Upper lobe of left lung (tissue), 6 donors: Measurements from ENCODE around the gene WNT5B. TPM values are rescaled to one million over a fixed set of nuclear protein-coding genes. Genes with fewer than 3 reads are reported as not detected.
A peak's percentile ranks its signal among the peaks of the same experiment; 100 is the strongest.

ENCODE experiments used
- ATAC-seq, 2 donors: fragments of 200-7000 bp; cut with Tn5 transposase; one replicate each; pipeline ENCODE4 v1.9.1; 2022; ENCODE audit warnings: mild to moderate bottlenecking in 2 of 2, moderate library complexity in 2 of 2; ENCODE audit not compliant: low FRiP score in 2 of 2
- DNase-seq, 2 donors: peaks; one replicate each; pipeline ENCODE4 v3.0.0-alpha.2; 2019 to 2020
- H3K27ac ChIP-seq, 4 donors: fragments of 200-600 bp; sonication (generic); one replicate each; pipeline ENCODE4 v1.5.1; 2016 to 2019
- H3K27me3 ChIP-seq, 4 donors: fragments of 200-600 bp; sonication (generic); one replicate each; pipeline ENCODE4 v1.5.1; 2017 to 2019
- H3K36me3 ChIP-seq, 4 donors: fragments of 200-600 bp; sonication (generic); one replicate each; pipeline ENCODE4 v1.5.1; 2016 to 2019
- H3K4me1 ChIP-seq, 4 donors: fragments of 200-600 bp; sonication (generic); one replicate each; pipeline ENCODE4 v1.5.1; 2018 to 2019
- H3K4me3 ChIP-seq, 4 donors: fragments of 200-600 bp; sonication (generic); one replicate each; pipeline ENCODE4 v1.5.1; 2017 to 2019; ENCODE audit warnings: mild to moderate bottlenecking in 2 of 4, moderate library complexity in 1 of 4
- H3K9me3 ChIP-seq, 4 donors: fragments of 200-600 bp; sonication (generic); one replicate each; pipeline ENCODE4 v1.5.1; 2018 to 2019
- CTCF ChIP-seq, 6 experiments: fragments of 450-650 bp in 4 of 6; fragments of 200-600 bp in 2 of 6; sonication (generic) in 2 of 6; IDR thresholded peaks; one replicate each; pipeline ENCODE4 v1.5.1; 2016 to 2019; ENCODE audit warnings: antibody characterized with exemption in 6 of 6
- EP300 ChIP-seq, 4 donors: sonication (generic); formaldehyde crosslinking; IDR thresholded peaks; one replicate each; pipeline ENCODE4 v1.5.1; 2017; ENCODE audit warnings: antibody characterized with exemption in 4 of 4, control low read depth in 2 of 4
- POLR2A ChIP-seq, 4 donors: fragments of 450-650 bp; IDR thresholded peaks; one replicate each; pipeline ENCODE4 v1.5.1; 2016 to 2017; ENCODE audit warnings: antibody characterized with exemption in 4 of 4, mild to moderate bottlenecking in 2 of 4
- POLR2AphosphoS5 ChIP-seq, 2 donors: sonication (generic); formaldehyde crosslinking; IDR thresholded peaks; one replicate each; pipeline ENCODE4 v1.5.1; 2017; ENCODE audit warnings: antibody characterized with exemption in 2 of 2
- WGBS, 2 donors: methylation state at CpG; one replicate each; pipeline ENCODE4 v1.1.5; 2017 to 2018; 5-methylcytosine and 5-hydroxymethylcytosine counted together
- total RNA-seq, 6 donors: library from RNA; depleted of rRNA in 4 of 6; stranded (reverse); fragments of >200 nt in 4 of 6; gene quantifications; one replicate each; pipeline versions ENCODE4 v1.1.0 to v1.2.1, GENCODE V29; 2016 to 2021
- donor health status: DM: no; HTN: no; CAD: no; lungs with moderate emphysema.
- donor health status: DM: no; HTN: yes; CAD: no; lungs with severe emphysema.

WNT5B gene
- 1 to 10 TPM in 5 of 6 donors, not detected in 1; 5.8 to 9.7 (median 7.0) TPM for total RNA-seq

GRCh38 chr12:1628666-1629337, at the start of gene WNT5B:
Gene WNT5B, plus strand, starts transcription at chr12:1629231. Its CDS starts 2,124 bp downstream, at chr12:1631355.
- H3K4me3 ChIP-seq: peak within 1 kb of the TSS; percentile 21 to 60 (median 50)
- no peaks in the 10 kb centered on the region for H3K9me3 ChIP-seq
- ATAC-seq: no peak
- DNase-seq: no peak
- H3K27ac ChIP-seq: peak within 1 kb of the TSS in 1 of 4 donors; percentile 46
- H3K36me3 ChIP-seq: no peaks in the 10 kb centered on the region
- peaks cover 15 to 30% (median 26%) of the 10 kb centered on the region in 4 donors for H3K4me1 ChIP-seq
- no peak for TF ChIP-seq POLR2AphosphoS5 (IDR thresholded peaks at IDR 0.05)
- no peak for TF ChIP-seq CTCF (IDR thresholded peaks at IDR 0.05)
- no peak for TF ChIP-seq POLR2A (IDR thresholded peaks at IDR 0.05)
- no peak for TF ChIP-seq EP300 (IDR thresholded peaks at IDR 0.05)
- peaks cover 0 to 9% (median 0%) of the 10 kb centered on the region in 4 donors for H3K27me3 ChIP-seq
- 73 to 75% methylated on average over 17 of the region's 17 CpGs for WGBS, 2 donors

- Histone ChIP-seq H3K4me1 (peaks cover 29 to 38% (median 32%) of the 10 kb centered on the region in 4 donors), H3K4me3 (no peak overlapping the region), H3K27me3 (no peaks in the 10 kb centered on the region), H3K9me3 (no peaks in the 10 kb centered on the region), H3K27ac (no peak overlapping the region), H3K36me3 (no peaks in the 10 kb centered on the region)
- WGBS, 2 donors: 88 to 93% methylated on average over 11 of the region's 11 CpGs
- TF ChIP-seq EP300 (IDR thresholded peaks at IDR 0.05): no peak
- ATAC-seq: no peak
- DNase-seq: no peak
Measured at GRCh38 chr12:1579651-1580435, 49.2 kb upstream of the WNT5B start.

- H3K9me3 ChIP-seq: no peaks in the 10 kb centered on the region
- H3K4me1 ChIP-seq: peaks cover 22 to 35% (median 28%) of the 10 kb centered on the region in 4 donors
- H3K27ac ChIP-seq: no peak overlapping the region
- ATAC-seq: no peak
- TF ChIP-seq POLR2A (IDR thresholded peaks at IDR 0.05) (no peak), POLR2AphosphoS5 (IDR thresholded peaks at IDR 0.05) (no peak), CTCF (IDR thresholded peaks at IDR 0.05) (no peak), EP300 (IDR thresholded peaks at IDR 0.05) (no peak)
- H3K27me3 ChIP-seq: no peaks in the 10 kb centered on the region
- DNase-seq: no peak
- no peak overlapping the region for H3K4me3 ChIP-seq
- 94 to 99% methylated on average over 3 of the region's 3 CpGs for WGBS, 2 donors
- no peaks in the 10 kb centered on the region for H3K36me3 ChIP-seq
Measured at GRCh38 chr12:1580526-1580925, 48.5 kb upstream of the WNT5B start.

GRCh38 chr12:1581973-1582708, 46.9 kb upstream of the WNT5B start:
- 83 to 85% methylated on average over 11 of the region's 11 CpGs for WGBS, 2 donors
- H3K27ac ChIP-seq: peak overlapping the region in 3 of 4 donors; percentile 44 to 70 (median 69)
- no peak for DNase-seq

More at GRCh38 chr12:1581973-1582708, 46.9 kb upstream of the WNT5B start:
- Histone ChIP-seq H3K27me3 (no peaks in the 10 kb centered on the region), H3K9me3 (no peaks in the 10 kb centered on the region), H3K36me3 (peaks cover 0 to 5% (median 0%) of the 10 kb centered on the region in 4 donors), H3K4me1 (peaks cover 13 to 21% (median 15%) of the 10 kb centered on the region in 4 donors), H3K4me3 (no peak overlapping the region)
- TF ChIP-seq POLR2A (IDR thresholded peaks at IDR 0.05) (no peak), POLR2AphosphoS5 (IDR thresholded peaks at IDR 0.05) (no peak), EP300 (IDR thresholded peaks at IDR 0.05) (no peak), CTCF (IDR thresholded peaks at IDR 0.05) (no peak)
- ATAC-seq: no peak
